GM12873 (cell line): ENCODE results near the gene LDB2.

Experiments used
- CTCF ChIP-seq: IDR thresholded peaks from 2 replicates; pipeline ENCODE4 v1.5.1; 2012; ENCODE audit warnings: low read depth, mild to moderate bottlenecking, moderate library complexity, low read length, control low read depth; ENCODE audit not compliant: insufficient read depth; ENCODE audit errors: missing control alignments

Gene LDB2

GRCh38 chr4:16767251-16767650, 131.2 kb downstream of the LDB2 start:
- no peak for TF ChIP-seq CTCF

- no peak for TF ChIP-seq CTCF
These were observed 132.9 kb downstream of the LDB2 start for GRCh38 chr4:16765546-16765945.

- TF ChIP-seq CTCF: no peak
These were observed 133.8 kb downstream of the LDB2 start for GRCh38 chr4:16764622-16765021.

GRCh38 chr4:16760617-16761363, 137.7 kb downstream of the LDB2 start:
- TF ChIP-seq CTCF: no peak

GRCh38 chr4:16759931-16760582, 138.4 kb downstream of the LDB2 start:
- no peak for TF ChIP-seq CTCF

GRCh38 chr4:16758816-16759215, 139.6 kb downstream of the LDB2 start:
- no peak for TF ChIP-seq CTCF

GRCh38 chr4:16758255-16758654, 140.2 kb downstream of the LDB2 start:
- no peak for TF ChIP-seq CTCF
